Brain pericyte (primary cell): ENCODE results near the gene ZNF197.
"Not testable (repeated sequence)": the region's sequence is repeated elsewhere in the genome, so short reads cannot be mapped to it uniquely, and the experiment has no call there.

ENCODE experiments used
- DNase-seq: peaks from one replicate; pipeline ENCODE4 v3.0.0-alpha.2; 2012; ENCODE audit warnings: low read depth, low spot score

ZNF197 gene

DNA sequence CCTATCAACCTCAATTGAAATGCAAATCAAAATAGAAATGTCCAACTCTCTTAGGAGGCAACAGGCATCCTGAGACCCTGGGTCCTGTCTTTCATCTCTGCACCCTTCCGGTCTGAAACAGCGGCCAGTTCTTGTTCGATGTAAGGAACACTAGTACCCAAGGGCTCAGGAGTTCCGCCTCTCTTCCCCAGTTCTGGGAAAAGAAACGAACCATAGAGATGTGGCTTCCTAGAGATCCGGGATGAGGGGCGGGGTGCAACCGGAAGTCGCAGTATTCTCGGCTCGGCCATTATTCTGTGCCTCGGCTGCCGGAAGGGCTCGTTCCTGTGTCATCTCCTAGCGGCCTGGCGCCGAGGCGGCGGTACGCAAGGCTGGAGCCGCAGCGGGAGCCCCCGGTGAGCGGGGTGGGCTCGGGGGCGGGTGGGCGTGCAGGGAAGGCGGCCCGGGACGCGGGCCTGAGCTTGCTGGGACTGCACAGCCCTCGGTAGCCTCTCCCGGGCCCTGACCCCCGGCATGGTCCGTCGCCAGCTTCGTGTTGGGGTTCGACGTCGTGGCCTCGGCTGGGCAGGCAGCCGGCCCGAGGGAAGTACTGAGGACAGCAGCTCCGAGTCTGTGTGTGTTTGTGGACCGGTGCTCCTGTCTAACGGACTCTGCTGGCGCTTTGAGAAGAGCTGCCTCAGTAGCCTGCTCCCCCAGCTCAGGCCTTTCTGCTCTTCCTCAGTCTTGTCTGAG is at the start of gene ZNF197:
ZNF197 (plus strand) TSS at position 288 of the 732 bp plus-strand sequence. CDS start 4,119 bp downstream, outside the sequence.
- peak; percentile 52 for DNase-seq

DNA sequence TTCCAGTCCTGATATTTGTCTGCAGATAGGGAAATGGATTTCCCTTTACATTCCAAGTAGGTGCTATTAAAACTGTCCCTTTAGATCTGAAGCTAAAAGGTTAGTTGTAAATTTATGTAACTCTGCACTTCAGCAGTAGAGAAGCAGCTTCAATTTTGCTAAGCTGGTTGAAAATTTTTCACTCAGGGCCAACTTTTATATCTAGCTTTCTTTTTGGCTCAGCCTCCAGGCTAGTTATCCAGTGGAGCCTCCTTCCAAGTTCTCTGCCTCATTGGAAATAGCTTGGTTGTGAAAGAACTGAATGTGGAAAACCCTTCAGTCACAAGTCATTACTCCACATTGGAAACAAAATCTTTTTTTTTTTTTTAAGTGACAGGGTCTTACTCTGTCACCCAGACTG is 48.2 kb upstream of the ZNF197 start:
- no peak for DNase-seq

DNA sequence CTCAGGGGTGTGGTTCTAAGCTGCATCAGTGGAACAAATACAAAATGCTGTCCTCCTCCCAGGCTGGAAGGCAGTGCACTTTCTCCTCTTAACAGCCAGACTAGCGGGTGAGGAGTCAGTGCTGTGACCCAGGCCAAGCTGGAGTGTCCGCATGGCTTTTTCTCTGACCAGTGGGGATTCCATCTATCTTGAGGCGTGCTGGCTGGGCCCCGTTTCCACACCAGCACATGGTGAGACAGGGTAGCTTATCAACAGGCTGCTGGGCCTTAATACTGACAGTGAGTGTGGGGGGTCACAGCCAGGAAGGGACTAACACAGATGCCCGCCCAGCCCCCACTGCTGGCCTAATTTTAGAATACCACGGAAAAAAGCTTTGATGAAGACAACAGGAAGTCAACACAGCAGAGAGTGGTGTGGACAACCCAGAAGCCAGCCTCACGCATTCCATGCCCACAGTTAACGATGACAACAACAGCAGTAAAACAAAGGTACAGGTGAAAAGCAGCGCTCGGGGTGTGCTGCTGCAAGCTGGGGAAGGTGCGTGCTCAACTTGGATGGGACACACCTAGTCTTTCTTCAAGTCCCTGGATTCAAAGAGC is 47.4 kb upstream of the ZNF197 start:
- DNase-seq = not testable (repeated sequence)

DNA sequence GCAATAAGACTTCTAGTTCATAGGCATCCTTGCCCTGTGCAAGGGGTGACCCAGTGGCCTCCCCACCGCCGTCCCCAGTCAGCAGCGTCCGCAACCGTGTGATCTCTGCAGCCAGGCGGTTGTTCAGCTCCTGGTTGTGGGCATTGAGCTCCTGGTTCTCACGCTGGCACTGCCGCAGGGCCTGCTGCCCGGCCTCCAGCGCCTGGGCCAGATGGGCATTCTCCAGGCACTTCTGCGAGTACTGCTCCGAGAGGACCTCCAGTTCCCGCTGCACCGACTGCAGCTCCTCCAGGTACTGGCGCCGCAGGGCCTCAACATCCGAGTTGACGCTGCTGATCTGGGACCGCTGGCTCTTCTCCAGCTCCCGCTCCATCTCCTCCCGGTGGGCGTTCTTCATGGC is 46.5 kb upstream of the ZNF197 start:
- DNase-seq = not testable (repeated sequence)

GRCh38 chr3:44578924-44579515 is 45.8 kb upstream of the ZNF197 start:
- not testable (repeated sequence) for DNase-seq

DNA sequence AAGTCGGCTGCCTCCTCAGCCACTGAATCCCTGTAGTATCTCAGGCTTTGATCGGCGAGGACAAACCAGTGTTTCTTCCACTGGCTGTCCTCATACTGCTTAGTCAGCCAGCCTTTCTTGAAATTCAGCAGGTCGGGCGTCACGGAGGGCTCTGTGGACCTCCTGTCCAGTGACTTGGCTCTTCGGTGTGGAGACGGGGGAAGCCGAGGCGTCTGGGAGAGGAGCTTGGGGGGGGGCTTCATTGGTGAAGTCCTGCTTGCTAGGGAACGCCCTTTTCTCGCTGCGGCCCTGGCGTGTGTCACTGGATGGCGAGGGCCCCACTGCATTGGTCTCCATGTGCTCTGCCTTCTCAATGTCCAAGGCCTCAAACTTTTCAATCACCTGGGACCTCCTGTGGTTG is 45.1 kb upstream of the ZNF197 start:
- not testable (repeated sequence) for DNase-seq

DNA sequence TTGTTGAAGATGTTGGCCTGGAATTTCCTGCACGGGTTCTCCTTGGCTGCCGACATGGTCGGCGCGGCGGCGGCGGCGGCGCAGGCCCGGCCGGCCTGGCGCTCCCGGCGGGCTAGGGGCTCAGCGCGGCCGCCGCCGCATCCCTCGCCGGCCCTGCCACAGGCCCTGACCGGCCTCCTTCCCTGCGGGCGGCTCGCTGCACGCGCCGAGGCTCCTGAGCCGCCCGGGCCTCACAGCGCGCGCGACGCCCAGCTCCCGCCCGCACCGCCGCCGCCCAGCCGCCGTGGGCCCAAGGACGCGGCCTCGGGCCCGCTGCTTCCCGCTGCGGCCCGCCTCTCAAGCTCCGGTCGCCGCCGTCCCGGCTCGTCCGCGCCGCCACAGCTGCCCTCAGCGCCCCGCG is 43.9 kb upstream of the ZNF197 start:
- DNase-seq = not testable (repeated sequence)

- DNase-seq = peak; percentile 54
Observed at GRCh38 chr3:44584646-44585501, 40.0 kb upstream of the ZNF197 start, which contains the start of gene ZNF660. ZNF660 (plus strand) TSS chr3:44584964; CDS start chr3:44594194, 9,230 bp downstream.

DNA sequence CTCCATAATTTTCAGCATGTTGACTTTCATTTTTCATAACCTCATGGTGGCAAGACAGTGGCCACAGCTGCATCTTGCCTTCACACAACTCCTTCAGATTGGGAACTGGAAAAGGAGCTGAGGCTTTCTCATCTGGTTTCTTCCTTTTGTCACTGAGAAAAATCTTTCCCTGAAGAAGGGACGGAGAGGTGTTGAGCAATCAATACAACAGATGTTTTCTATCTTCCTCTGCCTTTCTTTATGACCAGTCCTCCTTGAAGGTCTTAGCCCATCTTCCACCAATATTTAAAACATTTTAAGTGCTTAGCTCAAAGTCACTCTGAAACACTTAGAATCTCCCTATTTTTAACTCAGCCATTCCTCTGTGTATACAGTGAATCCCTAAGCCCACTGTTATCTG is 28.2 kb upstream of the ZNF197 start:
- no peak for DNase-seq

DNA sequence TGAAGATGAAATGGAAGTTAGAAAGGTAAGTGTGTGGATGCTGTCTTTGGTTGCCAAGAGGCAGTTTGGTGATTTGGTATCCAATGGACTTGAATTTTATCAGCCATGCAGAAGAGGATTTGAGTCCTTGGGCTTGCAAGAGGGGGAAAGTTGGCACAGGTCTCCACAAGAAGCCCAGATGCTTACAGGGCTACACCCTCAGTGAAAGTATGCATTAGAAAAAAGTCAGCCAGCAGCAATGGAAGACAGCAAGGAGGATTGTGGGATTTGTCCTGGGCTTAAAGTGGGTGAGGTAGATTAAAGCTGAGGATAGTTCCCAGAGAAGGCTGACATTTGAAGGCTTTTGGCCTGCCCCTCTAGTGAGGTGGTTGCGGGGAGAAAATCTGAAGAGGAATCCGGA is 23.1 kb upstream of the ZNF197 start:
- DNase-seq = no peak

- no peak for DNase-seq
Observed at GRCh38 chr3:44612678-44613077, 12.2 kb upstream of the ZNF197 start.

- DNase-seq = no peak
Observed at GRCh38 chr3:44628716-44629115, 3.9 kb downstream of the ZNF197 start.

DNA sequence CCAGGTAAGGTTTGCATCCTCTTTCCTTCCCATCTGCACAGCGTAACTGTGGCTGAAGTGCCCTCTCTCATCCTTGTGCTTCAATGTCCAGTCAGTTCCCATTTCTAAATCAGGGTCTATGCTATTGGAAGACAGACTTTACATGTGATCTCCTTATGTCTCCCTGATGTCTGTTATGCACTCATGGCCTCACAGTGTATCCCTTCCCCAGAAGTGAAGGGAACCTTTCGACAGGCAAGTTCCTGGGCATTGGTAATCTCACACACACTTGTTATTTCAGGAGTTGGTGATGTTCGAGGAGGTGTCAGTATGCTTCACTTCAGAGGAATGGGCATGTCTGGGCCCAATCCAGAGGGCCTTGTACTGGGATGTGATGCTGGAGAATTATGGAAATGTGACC is 7.4 kb downstream of the ZNF197 start:
- DNase-seq = no peak

DNA sequence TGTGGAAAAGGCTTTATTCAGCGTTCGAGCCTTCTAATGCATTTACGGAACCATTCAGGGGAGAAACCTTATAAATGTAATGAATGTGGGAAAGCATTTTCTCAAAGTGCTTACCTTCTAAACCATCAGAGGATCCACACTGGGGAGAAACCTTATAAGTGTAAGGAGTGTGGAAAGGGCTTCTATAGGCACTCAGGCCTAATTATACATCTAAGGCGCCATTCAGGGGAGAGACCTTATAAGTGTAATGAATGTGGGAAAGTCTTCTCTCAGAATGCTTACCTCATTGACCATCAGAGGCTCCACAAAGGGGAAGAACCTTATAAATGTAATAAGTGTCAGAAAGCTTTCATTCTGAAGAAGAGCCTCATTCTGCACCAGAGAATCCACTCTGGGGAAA is 17.5 kb downstream of the ZNF197 start:
- no peak for DNase-seq

- no peak for DNase-seq
Observed at GRCh38 chr3:44643024-44643423, 18.2 kb downstream of the ZNF197 start.

GRCh38 chr3:44647771-44648170 is 22.9 kb downstream of the ZNF197 start:
- no peak for DNase-seq

DNA sequence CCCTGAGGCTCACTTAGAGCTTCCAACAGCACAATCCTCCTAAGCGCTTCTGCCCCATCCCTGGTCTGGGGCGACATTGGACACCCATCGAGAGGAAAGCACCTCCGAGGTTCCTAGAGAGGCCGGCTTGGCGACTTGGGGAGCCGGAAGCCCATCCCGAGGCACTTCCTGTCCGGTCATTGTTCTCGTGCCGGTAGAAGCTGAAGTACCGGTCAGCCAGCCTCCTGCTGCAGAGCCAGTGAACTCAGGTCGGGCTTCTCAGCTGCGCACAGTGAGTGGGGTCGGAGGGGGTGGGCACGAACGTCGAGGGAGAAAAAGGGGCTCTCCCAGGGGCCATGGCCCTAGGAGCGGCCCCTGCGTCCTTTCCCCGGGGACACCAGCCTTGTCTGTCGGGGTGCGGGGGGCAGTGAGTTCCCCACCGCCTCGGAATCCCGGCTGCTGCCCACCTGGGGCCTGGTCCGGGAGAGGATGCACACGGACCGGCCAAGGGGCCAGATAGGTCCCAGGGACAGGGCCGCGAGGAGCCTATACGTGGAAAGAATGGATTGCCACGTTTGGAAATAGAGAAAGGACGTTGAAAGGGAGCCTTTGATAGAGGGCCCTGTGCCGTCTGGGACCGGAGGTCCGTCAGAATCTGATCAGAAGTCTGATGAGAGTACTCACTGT is 23.9 kb downstream of the ZNF197 start, which contains the start of gene ZNF35:
ZNF35 (plus strand) TSS at position 169 of the 666 bp plus-strand sequence. CDS start 2,336 bp downstream, outside the sequence.
- peak; percentile 47 for DNase-seq

DNA sequence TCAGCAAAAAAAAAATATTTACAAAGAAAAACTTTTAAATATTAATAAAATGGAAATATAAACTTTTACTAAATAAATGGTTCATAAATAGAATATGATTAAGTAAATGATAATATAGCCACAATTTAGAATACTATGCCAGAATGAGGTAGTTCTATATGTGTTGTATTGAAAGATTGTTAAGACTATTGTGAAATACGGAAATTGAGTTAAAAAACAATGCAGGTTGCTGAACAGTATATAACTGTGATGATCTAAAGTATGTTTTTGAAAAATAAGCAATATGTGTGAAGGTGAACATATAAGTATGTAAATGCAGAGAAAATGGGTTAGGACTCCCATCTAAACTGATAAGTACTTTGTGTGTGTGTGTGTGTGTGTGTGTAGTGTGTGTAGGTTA is 24.9 kb downstream of the ZNF197 start:
- no peak for DNase-seq

- DNase-seq = no peak
Observed at GRCh38 chr3:44654039-44654438, 29.2 kb downstream of the ZNF197 start.

DNA sequence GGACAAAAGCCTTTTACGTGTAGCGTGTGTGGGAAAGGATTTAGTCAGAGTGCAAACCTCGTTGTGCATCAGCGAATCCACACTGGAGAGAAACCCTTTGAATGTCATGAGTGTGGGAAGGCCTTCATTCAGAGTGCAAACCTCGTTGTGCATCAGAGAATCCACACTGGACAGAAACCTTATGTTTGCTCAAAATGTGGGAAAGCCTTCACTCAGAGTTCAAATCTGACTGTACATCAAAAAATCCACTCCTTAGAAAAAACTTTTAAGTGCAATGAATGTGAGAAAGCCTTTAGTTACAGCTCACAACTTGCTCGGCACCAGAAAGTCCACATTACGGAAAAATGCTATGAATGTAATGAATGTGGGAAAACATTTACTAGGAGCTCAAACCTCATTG is 34.2 kb downstream of the ZNF197 start:
- DNase-seq = no peak

DNA sequence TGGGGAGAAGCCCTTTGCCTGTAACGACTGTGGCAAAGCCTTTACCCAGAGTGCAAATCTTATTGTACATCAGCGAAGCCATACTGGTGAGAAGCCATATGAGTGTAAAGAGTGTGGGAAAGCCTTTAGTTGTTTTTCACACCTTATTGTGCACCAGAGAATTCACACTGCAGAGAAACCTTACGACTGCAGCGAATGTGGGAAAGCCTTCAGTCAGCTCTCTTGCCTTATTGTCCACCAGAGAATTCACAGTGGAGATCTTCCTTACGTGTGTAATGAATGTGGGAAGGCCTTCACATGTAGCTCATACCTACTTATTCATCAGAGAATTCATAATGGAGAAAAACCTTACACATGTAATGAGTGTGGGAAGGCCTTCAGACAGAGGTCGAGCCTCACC is 34.6 kb downstream of the ZNF197 start:
- DNase-seq = no peak
